GM21360 (cell line): Measurements from ENCODE around the gene MINAR1.

Source experiments
- ATAC-seq: cut with Tn5 transposase; IDR thresholded peaks from one replicate; pipeline ENCODE4 v1.9.1; 2021; ENCODE audit warnings: mild to moderate bottlenecking, moderate library complexity; ENCODE audit not compliant: unreplicated experiment

The MINAR1 gene

DNA sequence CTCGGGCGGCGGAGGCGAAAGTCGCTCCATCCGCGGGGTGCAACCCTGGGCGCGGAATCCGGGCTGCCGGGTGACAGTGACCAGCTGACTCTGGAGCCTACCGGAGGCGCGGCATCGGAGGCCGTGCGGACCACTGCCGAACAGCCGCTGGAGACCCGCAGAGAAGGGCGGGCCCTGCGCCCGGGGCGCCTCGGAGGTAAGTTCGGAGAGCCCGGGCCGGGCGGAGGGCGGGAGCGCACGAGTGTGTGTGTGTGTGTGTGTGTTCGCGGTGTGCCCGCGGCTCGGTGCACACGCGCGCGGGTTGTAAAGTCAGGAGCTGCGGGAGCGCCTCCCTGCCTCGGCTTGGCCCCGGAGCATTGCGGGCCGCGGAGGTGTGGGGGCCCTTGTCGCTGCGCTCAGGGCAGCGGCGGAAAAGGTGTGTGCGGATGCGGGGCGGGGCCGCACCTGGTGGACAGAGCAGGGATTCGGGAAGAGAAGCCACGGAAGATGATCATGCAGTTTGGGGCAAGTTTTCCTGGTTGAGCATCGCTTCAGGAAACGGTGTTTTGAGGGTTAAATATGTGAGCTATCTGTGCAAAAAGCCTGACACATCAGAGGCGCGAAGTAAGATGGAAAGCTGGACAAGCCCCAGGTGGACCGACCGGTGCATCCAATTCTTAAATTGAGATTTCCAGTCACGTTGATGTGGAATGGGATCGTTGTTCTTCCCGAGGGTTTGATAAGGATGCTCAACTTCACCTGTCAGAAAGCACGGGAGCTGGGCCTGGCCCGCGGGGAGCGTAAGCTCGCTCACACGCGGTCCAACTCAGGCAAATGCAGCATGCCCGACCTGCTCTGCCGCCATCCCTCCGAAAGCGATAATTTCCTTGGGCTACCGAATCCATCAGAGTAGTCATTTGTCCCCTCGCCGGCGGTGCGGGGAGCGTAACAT is 474 bp downstream of the MINAR1 start:
- no peak for ATAC-seq

DNA sequence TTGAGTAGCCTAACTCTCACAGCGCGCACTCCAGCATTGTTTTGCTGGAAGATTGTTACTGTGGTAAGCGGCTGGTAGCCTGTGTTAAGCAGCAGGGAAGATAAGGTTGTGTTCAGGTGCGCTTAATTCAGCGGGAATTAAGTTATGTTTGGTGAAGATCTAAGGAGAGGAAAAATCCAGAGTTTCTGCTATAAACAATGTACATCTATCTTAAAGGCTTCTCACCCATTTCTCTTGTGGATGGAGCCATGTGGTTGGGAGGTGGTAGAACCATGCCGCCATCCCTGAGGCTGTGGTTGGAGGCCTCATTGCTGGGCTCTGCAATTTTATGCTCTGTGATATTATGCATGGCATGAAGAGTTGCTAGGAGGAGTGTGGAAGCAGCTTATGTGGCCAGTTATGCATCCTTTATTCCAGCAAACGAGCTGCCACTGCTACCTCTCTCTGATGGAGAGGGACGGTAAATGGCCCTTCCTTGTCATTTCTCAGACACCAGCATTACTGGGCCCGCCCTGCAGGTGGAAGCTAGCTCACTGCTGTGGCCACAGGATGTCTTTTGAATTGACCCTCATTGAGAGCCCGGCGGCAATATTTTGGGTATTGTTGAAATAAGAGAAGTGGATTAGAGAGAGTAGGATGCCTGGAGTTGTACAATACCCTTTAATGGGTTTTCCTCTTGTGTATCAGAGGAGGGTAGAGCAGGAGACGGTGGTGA is 1.3 kb downstream of the MINAR1 start:
- no peak for ATAC-seq

- ATAC-seq: no peak
Observed at GRCh38 chr15:79434361-79434760, 2.2 kb downstream of the MINAR1 start.

- ATAC-seq: no peak
Observed at GRCh38 chr15:79436037-79436780, 4.1 kb downstream of the MINAR1 start.

DNA sequence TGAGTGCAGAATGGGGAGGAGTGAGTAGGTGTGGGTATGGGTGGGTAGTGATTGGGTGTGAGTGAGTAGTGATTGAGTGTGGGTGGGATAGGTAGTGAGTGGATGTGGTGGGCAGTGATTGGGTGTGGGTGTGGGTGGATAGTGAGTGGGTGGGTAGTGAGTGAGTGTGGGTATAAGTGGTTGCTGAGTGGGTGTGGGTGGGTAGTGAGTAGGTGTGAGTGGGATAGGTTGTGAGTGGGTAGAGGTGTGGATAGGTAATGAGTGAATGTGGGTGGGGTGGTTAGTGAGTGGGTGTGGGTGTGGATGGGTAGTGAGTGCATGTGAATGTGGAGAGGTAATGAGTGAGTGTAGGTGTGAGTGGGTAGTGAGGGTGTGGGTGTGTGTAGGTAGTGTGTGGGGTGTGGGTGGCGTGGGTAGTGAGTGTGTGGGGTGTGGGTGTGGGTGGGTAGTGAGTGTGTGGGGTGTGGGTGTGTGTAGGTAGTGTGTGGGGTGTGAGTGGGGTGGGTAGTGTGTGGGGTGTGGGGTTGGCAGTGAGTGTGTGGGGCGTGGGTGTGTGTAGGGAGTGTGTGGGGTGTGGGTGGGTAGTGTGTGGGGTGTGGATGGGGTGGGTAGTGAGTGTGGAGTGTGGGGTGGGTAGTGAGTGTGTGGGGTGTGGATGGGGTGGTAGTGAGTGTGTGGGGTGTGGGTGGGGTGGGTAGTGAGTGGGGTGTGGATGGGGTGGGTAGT is 5.3 kb downstream of the MINAR1 start:
- no peak for ATAC-seq

DNA sequence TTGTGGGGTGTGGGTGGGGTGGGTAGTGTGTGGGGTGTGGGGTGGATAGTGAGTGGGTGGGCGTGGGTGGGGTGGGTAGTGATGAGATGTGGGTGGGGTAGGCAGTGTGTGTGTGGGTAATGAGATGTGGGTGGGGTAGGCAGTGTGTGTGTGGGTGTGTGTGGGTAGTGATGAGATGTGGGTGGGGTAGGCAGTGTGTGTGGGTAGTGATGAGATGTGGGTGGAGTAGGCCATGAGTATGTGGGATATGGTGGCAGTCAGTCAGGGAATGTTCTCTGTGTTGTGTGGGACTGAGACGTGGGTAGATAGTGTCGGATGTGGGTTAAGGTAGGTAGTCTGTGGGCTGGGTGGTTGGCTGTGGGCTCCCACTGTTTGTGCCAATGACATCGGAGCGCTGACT is 7.1 kb downstream of the MINAR1 start:
- ATAC-seq: no peak

- no peak for ATAC-seq
Observed at GRCh38 chr15:79440355-79440908, 8.3 kb downstream of the MINAR1 start.

GRCh38 chr15:79442911-79443310 is 10.8 kb downstream of the MINAR1 start:
- no peak for ATAC-seq

- no peak for ATAC-seq
Observed at GRCh38 chr15:79447060-79447459, 14.9 kb downstream of the MINAR1 start.

GRCh38 chr15:79450648-79451047 is 18.5 kb downstream of the MINAR1 start:
- no peak for ATAC-seq

DNA sequence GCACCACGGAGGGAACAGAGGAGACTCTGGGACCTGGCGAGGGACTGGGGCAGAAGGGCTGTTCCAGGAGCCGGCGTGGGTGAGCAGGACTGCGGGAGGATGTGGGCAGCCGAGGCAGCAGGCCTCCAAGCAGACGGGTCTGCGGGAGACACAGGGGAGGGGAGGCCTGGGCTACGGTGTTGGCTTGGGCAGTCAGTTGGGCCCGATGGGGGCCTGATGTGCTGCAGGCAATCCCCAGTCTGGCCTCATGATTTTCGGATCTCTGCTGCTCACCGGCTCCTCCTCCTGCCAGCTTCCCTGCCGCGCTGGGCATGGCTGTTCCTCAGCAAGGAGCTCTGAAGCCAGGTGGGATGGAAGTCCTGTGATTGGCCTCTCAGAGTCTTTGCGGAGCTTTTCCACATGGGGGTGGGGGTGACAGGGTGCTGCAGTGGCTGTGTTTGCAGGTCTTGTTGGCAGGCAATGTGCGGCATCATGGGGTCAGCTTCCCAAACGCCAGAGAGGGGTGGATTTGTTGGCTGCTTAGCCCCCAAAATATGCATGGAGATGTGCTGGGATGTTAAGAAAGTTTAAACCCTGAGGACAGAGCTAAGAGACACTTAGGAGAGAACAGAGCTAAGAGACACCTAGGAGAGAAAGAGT is 19.3 kb downstream of the MINAR1 start:
- ATAC-seq: no peak

DNA sequence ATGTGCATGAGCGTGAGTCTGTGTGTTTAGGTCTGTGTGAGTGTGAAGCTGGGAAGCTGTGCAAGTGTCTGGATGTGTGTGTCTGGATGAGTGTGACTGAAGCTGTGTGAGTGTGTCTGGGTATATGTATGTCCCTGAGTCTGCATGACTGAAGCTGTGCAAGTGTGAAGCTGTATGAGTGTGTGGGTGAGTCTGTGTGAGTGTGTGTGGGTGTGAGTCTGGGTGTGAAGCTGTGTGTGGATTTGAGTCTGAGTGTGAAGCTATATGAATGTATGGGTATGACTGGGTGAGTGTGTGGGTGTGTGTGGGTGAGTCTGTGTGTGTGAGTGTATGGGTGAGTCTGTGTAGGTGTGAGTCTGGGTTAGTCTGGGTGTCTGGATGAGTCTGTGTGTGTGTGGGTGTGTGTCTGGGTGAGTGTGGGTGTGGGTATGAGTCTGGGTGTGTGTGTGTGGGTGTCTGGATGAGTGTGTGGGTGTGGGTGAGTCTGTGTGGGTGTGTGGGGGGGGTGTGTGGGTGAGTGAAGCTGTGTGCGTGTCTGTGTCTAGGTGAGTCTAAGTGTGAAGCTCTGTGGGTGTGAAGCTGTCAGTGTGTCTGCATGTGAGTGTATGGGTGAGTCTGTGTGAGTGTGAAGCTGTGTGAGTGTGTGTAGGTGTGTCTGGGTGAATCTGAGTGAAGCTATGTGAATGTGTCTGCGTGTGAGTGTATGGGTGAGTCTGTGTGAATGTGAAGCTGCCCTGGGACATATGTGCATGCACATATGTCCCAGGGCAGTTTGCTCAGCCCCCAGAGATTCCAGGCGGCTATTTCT is 20.3 kb downstream of the MINAR1 start:
- no peak for ATAC-seq

DNA sequence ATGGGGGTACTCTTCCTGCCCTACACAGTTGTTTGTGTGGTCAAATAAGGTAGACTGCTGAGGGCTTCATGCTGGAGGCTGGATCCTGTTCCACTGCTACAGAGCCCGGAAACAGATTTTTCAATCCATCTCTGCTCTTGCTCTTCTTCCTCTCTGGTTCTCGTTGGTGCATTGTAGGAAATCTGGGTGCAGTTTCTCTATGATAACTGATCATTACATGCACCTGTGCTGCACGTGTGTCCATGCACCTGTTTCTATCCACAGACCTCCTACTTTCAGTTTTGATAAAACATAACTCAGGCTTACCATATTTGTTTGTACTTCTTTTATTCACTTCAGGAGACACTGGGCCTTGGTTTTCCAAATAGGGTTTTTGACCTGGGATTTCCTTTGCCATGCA is 21.3 kb downstream of the MINAR1 start:
- no peak for ATAC-seq

DNA sequence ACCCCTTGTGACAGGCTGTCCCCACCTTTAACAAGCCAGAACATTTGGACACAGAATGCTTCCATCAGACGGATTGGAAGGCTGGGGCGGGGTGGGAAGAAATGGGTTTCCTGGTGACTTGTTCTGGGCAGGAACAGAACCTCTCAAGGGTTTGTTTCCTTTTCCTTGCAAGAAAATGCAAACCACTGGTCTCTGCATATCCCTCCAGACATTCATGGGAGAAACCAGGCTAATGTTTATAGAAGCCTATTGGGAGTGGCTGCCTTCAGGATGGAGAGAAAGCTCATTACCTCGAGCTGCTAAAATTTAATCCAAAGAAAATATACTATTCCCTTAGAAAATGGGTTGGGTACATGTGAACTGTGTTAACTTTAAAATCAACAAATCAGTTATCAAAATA is 21.9 kb downstream of the MINAR1 start:
- no peak for ATAC-seq

GRCh38 chr15:79455361-79455760 is 23.2 kb downstream of the MINAR1 start:
- no peak for ATAC-seq

GRCh38 chr15:79455943-79456342 is 23.8 kb downstream of the MINAR1 start:
- ATAC-seq: no peak

DNA sequence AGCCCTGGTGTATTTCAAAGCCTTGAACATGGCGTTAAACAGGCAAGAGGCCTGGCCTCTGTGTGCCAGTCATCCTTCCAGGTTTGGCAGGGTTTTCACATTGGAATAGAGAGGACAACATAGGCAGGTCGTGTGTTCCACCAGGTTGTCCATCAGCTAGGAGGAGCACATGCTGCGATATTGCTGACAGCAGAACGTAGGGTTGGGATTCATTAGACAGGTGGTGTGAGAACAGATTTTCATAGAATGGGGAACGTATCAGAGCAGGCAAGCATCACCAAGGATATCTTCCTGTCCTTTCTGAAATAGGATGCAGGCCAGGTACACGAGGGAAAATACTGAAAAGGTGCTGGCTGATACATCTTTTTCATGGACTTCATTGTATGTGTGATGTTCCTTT is 26.4 kb downstream of the MINAR1 start:
- no peak for ATAC-seq

- ATAC-seq: no peak
Observed at GRCh38 chr15:79459666-79460065, 27.5 kb downstream of the MINAR1 start.
